Retina (tissue), 1 donor: Measurements from ENCODE around the gene SMG7.

Source experiments
- DNase-seq: peaks from one replicate; pipeline ENCODE4 v3.0.0-alpha.2; 2016

Gene SMG7

GRCh38 chr1:183470147-183470960 is 1.9 kb upstream of the SMG7 start:
- DNase-seq, result peak; percentile 77

GRCh38 chr1:183470961-183471742 is 1.1 kb upstream of the SMG7 start:
- peak; percentile 96 for DNase-seq

GRCh38 chr1:183471743-183472487 is 384 bp upstream of the SMG7 start:
- DNase-seq, result peak; percentile 100

GRCh38 chr1:183473217-183473536 is 878 bp downstream of the SMG7 start:
- no peak for DNase-seq

- DNase-seq, result no peak
These were observed 3.8 kb downstream of the SMG7 start for GRCh38 chr1:183476081-183476480.

GRCh38 chr1:183477986-183478781 is 5.9 kb downstream of the SMG7 start:
- no peak for DNase-seq

- DNase-seq, result no peak
These were observed 8.7 kb downstream of the SMG7 start for GRCh38 chr1:183480971-183481441.

- no peak for DNase-seq
These were observed 10.9 kb downstream of the SMG7 start for GRCh38 chr1:183483224-183483623.

GRCh38 chr1:183484254-183484653 is 12.0 kb downstream of the SMG7 start:
- DNase-seq, result no peak

GRCh38 chr1:183484851-183485250 is 12.6 kb downstream of the SMG7 start:
- DNase-seq, result no peak

GRCh38 chr1:183487674-183488442 is 15.6 kb downstream of the SMG7 start:
- no peak for DNase-seq

- DNase-seq, result no peak
These were observed 18.6 kb downstream of the SMG7 start for GRCh38 chr1:183490932-183491331.

GRCh38 chr1:183493540-183494245 is 21.4 kb downstream of the SMG7 start:
- no peak for DNase-seq

- DNase-seq, result no peak
These were observed 23.1 kb downstream of the SMG7 start for GRCh38 chr1:183495420-183495819.

- DNase-seq, result no peak
These were observed 24.9 kb downstream of the SMG7 start for GRCh38 chr1:183497218-183497617.

GRCh38 chr1:183498342-183498991 is 26.2 kb downstream of the SMG7 start:
- DNase-seq, result no peak

GRCh38 chr1:183505454-183506089 is 33.3 kb downstream of the SMG7 start:
- DNase-seq, result no peak

- DNase-seq, result no peak
These were observed 34.3 kb downstream of the SMG7 start for GRCh38 chr1:183506561-183506960.

- no peak for DNase-seq
These were observed 36.4 kb downstream of the SMG7 start for GRCh38 chr1:183508694-183509093.

GRCh38 chr1:183512450-183512849 is 40.2 kb downstream of the SMG7 start:
- no peak for DNase-seq
